HEK293 (cell line): ENCODE measurements around the gene IL1RAPL1.

Experiments used
- CTCF ChIA-PET: fragments of 350-600 bp; formaldehyde crosslinking; extraction: SDS; loops from one replicate; lab custom pipeline; 2021; ENCODE audit warnings: antibody characterized with exemption; lab: Yijun Ruan, JAX
- POLR2A ChIA-PET: fragments of 300-600 bp; formaldehyde crosslinking; extraction: SDS; loops from one replicate; lab custom pipeline; 2020; ENCODE audit warnings: antibody characterized with exemption, inconsistent platforms; lab: Yijun Ruan, JAX
- H3K27ac ChIP-seq: fragments of 200-500 bp; sonication (Bioruptor generic); 2 replicates; pipeline ENCODE4 v1.5.1; 2014; ENCODE audit warnings: low read depth, low read length, control low read depth, inconsistent platforms; ENCODE audit errors: extremely low read depth
- H3K36me3 ChIP-seq, 2 experiments: fragments of 200-500 bp in 1 of 2; sonication (Bioruptor generic) in 1 of 2; 1 replicate in 1 of 2; 2 replicates in 1 of 2; pipeline ENCODE4 v1.5.1; 2014 to 2017; ENCODE audit warnings: inconsistent platforms in 2 of 2, low read length in 2 of 2; ENCODE audit not compliant: control insufficient read depth in 2 of 2, insufficient read depth in 1 of 2
- H3K4me1 ChIP-seq: fragments of 200-500 bp; sonication (Bioruptor generic); 2 replicates; pipeline ENCODE4 v1.5.1; 2014; ENCODE audit warnings: mild to moderate bottlenecking, low read length, inconsistent platforms; ENCODE audit not compliant: control insufficient read depth, insufficient read depth
- H3K4me3 ChIP-seq: 2 replicates; pipeline ENCODE4 v1.5.1; 2011; ENCODE audit warnings: low read depth, mild to moderate bottlenecking, control low read depth, low read length, moderate library complexity
- H3K9me3 ChIP-seq: fragments of 200-500 bp; sonication (Bioruptor generic); 2 replicates; pipeline ENCODE4 v1.5.1; 2014; ENCODE audit warnings: low read depth, low read length, inconsistent platforms; ENCODE audit not compliant: control insufficient read depth, insufficient read depth
- GLI2 ChIP-seq: fragments of 450-650 bp; formaldehyde crosslinking; IDR thresholded peaks from 2 replicates; pipeline ENCODE4; 2017; ENCODE audit warnings: missing biosample characterization, missing genetic modification characterization, low read depth, borderline replicate concordance
- PRDM4 ChIP-seq: fragments of 450-650 bp; formaldehyde crosslinking; IDR thresholded peaks from 2 replicates; pipeline ENCODE4 v1.5.1; 2017; ENCODE audit warnings: missing biosample characterization, missing genetic modification characterization
- REST ChIP-seq: fragments of 450-650 bp; formaldehyde crosslinking; IDR thresholded peaks from 2 replicates; pipeline ENCODE4 v1.5.1; 2016; ENCODE audit warnings: missing biosample characterization, missing genetic modification characterization
- TRIM28 ChIP-seq: IDR thresholded peaks from 2 replicates; pipeline ENCODE4 v1.6.1; 2011; ENCODE audit warnings: low read length, control low read depth, borderline replicate concordance
- YY2 ChIP-seq: fragments of 450-650 bp; formaldehyde crosslinking; IDR thresholded peaks from 2 replicates; pipeline ENCODE4 v1.5.1; 2016; ENCODE audit warnings: missing biosample characterization, missing genetic modification characterization
- ZBTB8A ChIP-seq: fragments of 450-650 bp; formaldehyde crosslinking; IDR thresholded peaks from 2 replicates; pipeline ENCODE4 v1.5.1; 2016; ENCODE audit warnings: missing biosample characterization, missing genetic modification characterization
- ZNF169 ChIP-seq: fragments of 450-650 bp; formaldehyde crosslinking; IDR thresholded peaks from 2 replicates; pipeline ENCODE4 v1.5.1; 2016; ENCODE audit warnings: missing biosample characterization, missing genetic modification characterization
- ZNF184 ChIP-seq: fragments of 450-650 bp; IDR thresholded peaks from 2 replicates; pipeline ENCODE4 v1.5.1; 2018; ENCODE audit warnings: missing biosample characterization, mild to moderate bottlenecking, missing genetic modification characterization
- ZNF248 ChIP-seq: fragments of 450-650 bp; formaldehyde crosslinking; IDR thresholded peaks from 2 replicates; pipeline ENCODE4 v1.5.1; 2017; ENCODE audit warnings: missing biosample characterization, missing genetic modification characterization
- ZNF335 ChIP-seq: fragments of 450-650 bp; formaldehyde crosslinking; conservative IDR thresholded peaks from 2 replicates; pipeline ENCODE4 v1.5.1; 2016; ENCODE audit warnings: missing biosample characterization, missing genetic modification characterization
- ZNF362 ChIP-seq: fragments of 450-650 bp; formaldehyde crosslinking; IDR thresholded peaks from 2 replicates; pipeline ENCODE4 v1.5.1; 2016; ENCODE audit warnings: missing biosample characterization, missing genetic modification characterization
- ZNF433 ChIP-seq: fragments of 450-650 bp; formaldehyde crosslinking; IDR thresholded peaks from 2 replicates; pipeline ENCODE4 v1.5.1; 2016; ENCODE audit warnings: missing biosample characterization, missing genetic modification characterization, low read depth
- ZNF518A ChIP-seq: fragments of 450-650 bp; formaldehyde crosslinking; conservative IDR thresholded peaks from 2 replicates; pipeline ENCODE4 v1.5.1; 2016; ENCODE audit warnings: low read depth, missing biosample characterization, missing genetic modification characterization
- ZNF677 ChIP-seq: fragments of 450-650 bp; IDR thresholded peaks from 2 replicates; pipeline ENCODE4 v1.5.0; 2018; ENCODE audit warnings: missing biosample characterization, mild to moderate bottlenecking, missing genetic modification characterization, moderate library complexity

IL1RAPL1 gene

GRCh38 chrX:29466456-29466855, 879.2 kb downstream of the IL1RAPL1 start:
- no peak for TF ChIP-seq ZNF433 (tag by site-specific recombination)
- no peak for TF ChIP-seq YY2
- TF ChIP-seq ZBTB8A (tag by site-specific recombination): no peak
- TF ChIP-seq ZNF518A (tag by site-specific recombination): no peak
- TF ChIP-seq ZNF169: no peak
- H3K27ac ChIP-seq: no peak overlapping the region
- H3K9me3 ChIP-seq: no peaks in the 10 kb centered on the region
- no peak overlapping the region for H3K4me3 ChIP-seq
- no peaks in the 10 kb centered on the region for H3K4me1 ChIP-seq
- ChIA-PET POLR2A (no interaction called here), CTCF (no interaction called here)
- H3K36me3 ChIP-seq: no peaks in the 10 kb centered on the region

GRCh38 chrX:29468911-29469494, 881.8 kb downstream of the IL1RAPL1 start:
- ChIA-PET POLR2A (no interaction called here), CTCF (interaction anchor here (1.6 kb wide), 1 partner anchor 9 kb away, joined by 5 read pairs; no protein-coding TSS in a partner anchor)
- H3K27ac ChIP-seq: no peak overlapping the region
- no peak for TF ChIP-seq PRDM4 (tag by site-specific recombination)
- no peak for TF ChIP-seq TRIM28
- no peak for TF ChIP-seq ZNF362 (tag by site-specific recombination)
- TF ChIP-seq GLI2 (tag by site-specific recombination): no peak
- no peak for TF ChIP-seq REST (tag by site-specific recombination)
- TF ChIP-seq ZNF248 (tag by site-specific recombination): no peak
- TF ChIP-seq ZNF184 (tag by site-specific recombination): no peak
- TF ChIP-seq ZNF335 (tag by site-specific recombination): no peak
- TF ChIP-seq ZNF677 (tag by site-specific recombination): no peak
- H3K4me3 ChIP-seq: no peak overlapping the region
- H3K36me3 ChIP-seq: no peaks in the 10 kb centered on the region
- no peaks in the 10 kb centered on the region for H3K4me1 ChIP-seq
- no peaks in the 10 kb centered on the region for H3K9me3 ChIP-seq
